ENCODE measurements around the gene IRAK3. TPM values are rescaled to one million over a fixed set of nuclear protein-coding genes. Genes with fewer than 3 reads are reported as not detected.

Gene IRAK3
- total RNA-seq, 1 experiment from 2014 or later: 2.4 TPM

DNA sequence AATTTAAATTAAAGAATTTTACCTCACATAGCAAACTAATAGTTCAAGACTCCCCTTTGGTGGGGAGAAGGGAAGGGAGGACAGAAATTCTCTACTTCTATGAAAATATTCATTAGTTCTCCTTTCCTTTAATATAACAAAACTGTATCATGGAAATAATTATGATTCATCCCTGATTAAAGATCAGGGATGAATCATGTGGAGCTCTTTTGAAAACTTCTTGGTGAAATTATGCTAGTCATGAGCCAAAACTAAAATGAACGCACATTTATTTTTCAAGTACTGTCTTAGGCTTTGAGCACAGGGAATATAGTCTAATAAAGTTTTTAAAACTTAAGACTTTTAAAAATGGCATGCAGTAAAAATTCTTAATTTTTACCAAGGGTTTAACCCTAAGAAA is 36.3 kb upstream of the IRAK3 start:
- in situ Hi-C loops (cut with HindIII; ENCODE audit: low pct_unique_long_range_greater_than_20kb, low sequenced_read_pairs): no loop called here
- intact Hi-C loops (cut with micrococcal nuclease; ENCODE audit: unreplicated experiment): no loop called here
- Histone ChIP-seq H3K4me1 (ENCODE audit: control insufficient read depth, insufficient read depth, low read length) (no peaks in the 10 kb centered on the region; the same call in 1 of the 2 replicates), H3K27ac (ENCODE audit: low read length) (no peak overlapping the region), H3K9me3 (ENCODE audit: control insufficient read depth, insufficient read depth, low read depth, low read length) (no peaks in the 10 kb centered on the region), H3K4me3 (ENCODE audit: low read depth in 2 of 2, low read length in 2 of 2) (no peak overlapping the region), H3K36me3 (ENCODE audit: control insufficient read depth, insufficient read depth, low read length) (peaks cover 9% of the 10 kb centered on the region; the same call in 1 of the 2 replicates), H3K27me3 (ENCODE audit: control insufficient read depth, insufficient read depth, low read length) (no peaks in the 10 kb centered on the region)
- no peak for TF ChIP-seq SIN3A (IDR thresholded peaks at IDR 0.05; ENCODE audit: borderline replicate concordance, insufficient read depth, low read depth, low read length)
- TF ChIP-seq, protein P1, sequence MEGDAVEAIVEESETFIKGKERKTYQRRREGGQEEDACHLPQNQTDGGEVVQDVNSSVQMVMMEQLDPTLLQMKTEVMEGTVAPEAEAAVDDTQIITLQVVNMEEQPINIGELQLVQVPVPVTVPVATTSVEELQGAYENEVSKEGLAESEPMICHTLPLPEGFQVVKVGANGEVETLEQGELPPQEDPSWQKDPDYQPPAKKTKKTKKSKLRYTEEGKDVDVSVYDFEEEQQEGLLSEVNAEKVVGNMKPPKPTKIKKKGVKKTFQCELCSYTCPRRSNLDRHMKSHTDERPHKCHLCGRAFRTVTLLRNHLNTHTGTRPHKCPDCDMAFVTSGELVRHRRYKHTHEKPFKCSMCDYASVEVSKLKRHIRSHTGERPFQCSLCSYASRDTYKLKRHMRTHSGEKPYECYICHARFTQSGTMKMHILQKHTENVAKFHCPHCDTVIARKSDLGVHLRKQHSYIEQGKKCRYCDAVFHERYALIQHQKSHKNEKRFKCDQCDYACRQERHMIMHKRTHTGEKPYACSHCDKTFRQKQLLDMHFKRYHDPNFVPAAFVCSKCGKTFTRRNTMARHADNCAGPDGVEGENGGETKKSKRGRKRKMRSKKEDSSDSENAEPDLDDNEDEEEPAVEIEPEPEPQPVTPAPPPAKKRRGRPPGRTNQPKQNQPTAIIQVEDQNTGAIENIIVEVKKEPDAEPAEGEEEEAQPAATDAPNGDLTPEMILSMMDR (IDR thresholded peaks at IDR 0.05): no peak
- no peak for TF ChIP-seq POLR2AphosphoS5 (IDR thresholded peaks at IDR 0.05; ENCODE audit: low read depth, low read length)
- no peak for TF ChIP-seq TCF7L2 (IDR thresholded peaks at IDR 0.05; ENCODE audit: low read depth, low read length)
- TF ChIP-seq, protein P2, sequence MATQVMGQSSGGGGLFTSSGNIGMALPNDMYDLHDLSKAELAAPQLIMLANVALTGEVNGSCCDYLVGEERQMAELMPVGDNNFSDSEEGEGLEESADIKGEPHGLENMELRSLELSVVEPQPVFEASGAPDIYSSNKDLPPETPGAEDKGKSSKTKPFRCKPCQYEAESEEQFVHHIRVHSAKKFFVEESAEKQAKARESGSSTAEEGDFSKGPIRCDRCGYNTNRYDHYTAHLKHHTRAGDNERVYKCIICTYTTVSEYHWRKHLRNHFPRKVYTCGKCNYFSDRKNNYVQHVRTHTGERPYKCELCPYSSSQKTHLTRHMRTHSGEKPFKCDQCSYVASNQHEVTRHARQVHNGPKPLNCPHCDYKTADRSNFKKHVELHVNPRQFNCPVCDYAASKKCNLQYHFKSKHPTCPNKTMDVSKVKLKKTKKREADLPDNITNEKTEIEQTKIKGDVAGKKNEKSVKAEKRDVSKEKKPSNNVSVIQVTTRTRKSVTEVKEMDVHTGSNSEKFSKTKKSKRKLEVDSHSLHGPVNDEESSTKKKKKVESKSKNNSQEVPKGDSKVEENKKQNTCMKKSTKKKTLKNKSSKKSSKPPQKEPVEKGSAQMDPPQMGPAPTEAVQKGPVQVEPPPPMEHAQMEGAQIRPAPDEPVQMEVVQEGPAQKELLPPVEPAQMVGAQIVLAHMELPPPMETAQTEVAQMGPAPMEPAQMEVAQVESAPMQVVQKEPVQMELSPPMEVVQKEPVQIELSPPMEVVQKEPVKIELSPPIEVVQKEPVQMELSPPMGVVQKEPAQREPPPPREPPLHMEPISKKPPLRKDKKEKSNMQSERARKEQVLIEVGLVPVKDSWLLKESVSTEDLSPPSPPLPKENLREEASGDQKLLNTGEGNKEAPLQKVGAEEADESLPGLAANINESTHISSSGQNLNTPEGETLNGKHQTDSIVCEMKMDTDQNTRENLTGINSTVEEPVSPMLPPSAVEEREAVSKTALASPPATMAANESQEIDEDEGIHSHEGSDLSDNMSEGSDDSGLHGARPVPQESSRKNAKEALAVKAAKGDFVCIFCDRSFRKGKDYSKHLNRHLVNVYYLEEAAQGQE (IDR thresholded peaks at IDR 0.05; ENCODE audit: insufficient read depth in 1 of 2, low read depth in 2 of 2, low read length in 1 of 2): no peak
- no peak for DNase-seq (ENCODE audit: low read depth, low spot score)
- CTCF ChIA-PET: no interaction called here
- no peak for ATAC-seq
- POLR2A ChIA-PET: no interaction called here
- no TSS peak for BruUV-seq (replicated peaks)

DNA sequence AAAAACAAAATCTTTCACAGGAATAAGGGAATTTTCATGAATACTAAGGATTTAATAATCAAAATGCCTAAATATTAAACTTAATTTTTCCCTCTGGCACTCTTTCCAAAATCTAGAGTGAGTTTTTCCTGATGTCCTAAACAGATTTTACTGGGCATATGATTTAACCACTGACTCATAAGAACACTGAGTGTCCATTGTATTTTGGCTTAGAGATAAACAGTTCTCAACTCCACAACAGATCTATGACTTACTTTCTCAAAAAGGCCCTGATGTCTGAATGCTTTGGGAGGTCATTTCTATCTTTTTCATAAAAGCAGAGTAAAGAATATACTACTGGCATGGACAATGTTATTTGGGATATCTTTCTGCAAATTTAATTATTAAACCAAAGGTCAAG is 34.2 kb upstream of the IRAK3 start:
- in situ Hi-C loops (cut with HindIII; ENCODE audit: low pct_unique_long_range_greater_than_20kb, low sequenced_read_pairs): no loop called here

DNA sequence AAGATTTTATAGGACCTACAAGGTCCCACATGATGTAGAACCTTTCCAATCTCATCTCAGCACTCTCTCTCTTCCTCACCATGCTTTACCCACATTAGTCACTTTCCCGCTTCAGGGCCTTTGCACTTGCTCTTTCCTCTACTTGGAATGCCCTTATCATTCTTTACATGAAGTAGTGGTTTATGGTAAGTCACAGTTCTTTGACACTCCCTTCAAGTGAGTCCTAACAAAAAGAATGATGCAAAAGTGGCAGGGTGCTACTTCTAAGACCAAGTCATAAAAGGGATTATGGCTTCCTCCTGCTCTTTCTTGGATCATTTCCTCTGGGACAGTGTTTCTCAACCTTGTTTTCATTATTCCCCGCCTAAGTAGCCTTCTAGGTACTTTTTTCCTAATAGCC is 32.4 kb upstream of the IRAK3 start:
- ChIA-PET POLR2A (no interaction called here), CTCF (interaction anchor here (0.6 kb wide), 1 partner anchor 292 kb away, joined by 3 read pairs; no protein-coding TSS in a partner anchor)
- peaks cover 9% of the 10 kb centered on the region; the same call in 1 of the 2 replicates for H3K36me3 ChIP-seq (ENCODE audit: control insufficient read depth, insufficient read depth, low read length)
- no peaks in the 10 kb centered on the region; the same call in 1 of the 2 replicates for H3K4me1 ChIP-seq (ENCODE audit: control insufficient read depth, insufficient read depth, low read length)
- DNase-seq (ENCODE audit: low read depth, low spot score) (no peak), ATAC-seq (no peak)
- in situ Hi-C loops (cut with HindIII; ENCODE audit: low pct_unique_long_range_greater_than_20kb, low sequenced_read_pairs) (no loop called here), intact Hi-C loops (cut with micrococcal nuclease; ENCODE audit: unreplicated experiment) (no loop called here)
- no peaks in the 10 kb centered on the region for H3K9me3 ChIP-seq (ENCODE audit: control insufficient read depth, insufficient read depth, low read depth, low read length)
- TF ChIP-seq, protein P1 (IDR thresholded peaks at IDR 0.05): no peak
- TF ChIP-seq POLR2AphosphoS5 (IDR thresholded peaks at IDR 0.05; ENCODE audit: low read depth, low read length) (no peak), TCF7L2 (IDR thresholded peaks at IDR 0.05; ENCODE audit: low read depth, low read length) (no peak), SIN3A (IDR thresholded peaks at IDR 0.05; ENCODE audit: borderline replicate concordance, insufficient read depth, low read depth, low read length) (no peak)
- TF ChIP-seq, protein P2 (IDR thresholded peaks at IDR 0.05; ENCODE audit: insufficient read depth in 1 of 2, low read depth in 2 of 2, low read length in 1 of 2): no peak
- H3K27me3 ChIP-seq (ENCODE audit: control insufficient read depth, insufficient read depth, low read length): no peaks in the 10 kb centered on the region
- H3K27ac ChIP-seq (ENCODE audit: low read length): no peak overlapping the region
- BruUV-seq (replicated peaks): no TSS peak
- H3K4me3 ChIP-seq (ENCODE audit: low read depth in 2 of 2, low read length in 2 of 2): no peak overlapping the region

More for the DNA sequence above, 34.2 kb upstream of the IRAK3 start:
- POLR2A ChIA-PET: no interaction called here
- no peak overlapping the region for H3K27ac ChIP-seq (ENCODE audit: low read length)
- ATAC-seq: no peak
- H3K4me1 ChIP-seq (ENCODE audit: control insufficient read depth, insufficient read depth, low read length): no peaks in the 10 kb centered on the region; the same call in 1 of the 2 replicates
- peaks cover 9% of the 10 kb centered on the region; the same call in 1 of the 2 replicates for H3K36me3 ChIP-seq (ENCODE audit: control insufficient read depth, insufficient read depth, low read length)
- no peaks in the 10 kb centered on the region for H3K27me3 ChIP-seq (ENCODE audit: control insufficient read depth, insufficient read depth, low read length)
- DNase-seq (ENCODE audit: low read depth, low spot score): no peak
- no peaks in the 10 kb centered on the region for H3K9me3 ChIP-seq (ENCODE audit: control insufficient read depth, insufficient read depth, low read depth, low read length)
- TF ChIP-seq POLR2AphosphoS5 (IDR thresholded peaks at IDR 0.05; ENCODE audit: low read depth, low read length): no peak
- intact Hi-C loops (cut with micrococcal nuclease; ENCODE audit: unreplicated experiment): no loop called here
- CTCF ChIA-PET: no interaction called here
- H3K4me3 ChIP-seq (ENCODE audit: low read depth in 2 of 2, low read length in 2 of 2): no peak overlapping the region
- BruUV-seq (replicated peaks): no TSS peak
